8988T (cell line): ENCODE data around the gene MFSD12.
"Not testable (repeated sequence)": the region's sequence is repeated elsewhere in the genome, so short reads cannot be mapped to it uniquely, and the experiment has no call there.

Experiments used
- DNase-seq: peaks from one replicate; pipeline ENCODE4 v3.0.0; 2011

Gene MFSD12

DNA sequence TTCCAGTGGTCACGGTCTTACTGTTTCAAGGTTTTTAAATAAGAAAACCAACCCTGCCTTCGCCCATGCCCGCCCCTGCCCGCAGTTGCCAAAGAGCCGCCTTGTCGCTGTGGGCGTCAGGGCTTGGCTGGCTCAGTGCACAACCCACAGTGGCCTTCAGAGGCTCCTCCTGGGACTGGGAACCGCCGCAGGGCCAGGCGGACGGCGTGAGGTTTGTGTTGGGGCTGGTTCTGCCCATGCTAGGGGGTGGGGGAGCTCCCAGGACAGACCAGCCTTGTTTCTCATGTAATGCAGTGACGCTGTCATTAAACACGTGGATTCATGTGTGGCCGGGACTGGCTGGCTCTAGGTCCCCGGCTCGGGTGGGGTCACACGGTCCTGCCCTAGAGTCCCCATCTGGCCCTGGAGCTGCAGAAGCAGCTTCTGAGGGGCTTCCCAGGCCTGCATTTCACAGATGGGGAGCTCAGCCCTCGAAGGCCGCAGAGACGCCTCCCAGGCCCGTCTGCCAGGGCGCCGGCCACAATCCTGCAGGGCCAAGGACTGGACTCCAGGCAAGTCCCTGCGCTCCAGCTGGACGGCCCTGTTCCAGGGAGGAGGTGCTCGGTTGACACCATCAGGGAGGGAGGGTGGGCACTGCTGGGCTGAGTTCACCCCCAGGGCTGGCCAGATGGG is 20.8 kb downstream of the MFSD12 start:
- DNase-seq, result no peak

DNA sequence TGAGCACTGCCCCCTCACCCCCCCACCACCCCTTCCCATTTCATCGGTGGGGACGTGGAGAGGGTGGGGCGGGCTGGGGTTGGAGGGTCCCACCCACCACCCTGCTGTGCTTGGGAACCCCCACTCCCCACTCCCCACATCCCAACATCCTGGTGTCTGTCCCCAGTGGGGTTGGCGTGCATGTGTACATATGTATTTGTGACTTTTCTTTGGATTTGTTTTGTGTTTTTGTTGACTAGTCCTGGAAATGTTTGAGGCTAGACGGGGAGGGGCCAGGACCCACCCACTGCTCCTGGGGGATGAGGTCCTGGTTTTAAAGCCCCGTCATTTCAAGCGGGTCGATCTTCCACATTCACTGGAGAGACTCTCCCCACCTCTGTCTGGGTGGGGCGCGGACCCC is 21.4 kb downstream of the MFSD12 start:
- no peak for DNase-seq

DNA sequence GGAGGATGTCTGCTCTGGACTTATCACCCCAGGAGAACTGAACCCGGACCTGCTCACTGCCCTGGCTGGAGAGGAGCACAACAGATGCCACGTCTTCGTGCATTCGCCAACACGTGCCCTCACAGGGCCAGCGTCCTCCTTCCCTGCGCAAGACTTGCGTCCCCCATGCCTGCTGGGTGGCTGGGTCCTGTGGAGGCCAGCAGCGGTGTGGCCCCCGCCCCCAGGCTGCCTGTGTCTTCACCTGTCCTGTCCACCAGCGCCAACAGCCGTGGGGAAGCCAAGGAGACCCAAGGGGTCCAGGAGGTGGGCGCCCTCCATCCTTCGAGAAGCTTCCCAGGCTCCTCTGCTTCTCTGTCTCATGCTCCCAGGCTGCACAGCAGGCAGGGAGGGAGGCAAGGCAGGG is 21.8 kb downstream of the MFSD12 start:
- no peak for DNase-seq

DNA sequence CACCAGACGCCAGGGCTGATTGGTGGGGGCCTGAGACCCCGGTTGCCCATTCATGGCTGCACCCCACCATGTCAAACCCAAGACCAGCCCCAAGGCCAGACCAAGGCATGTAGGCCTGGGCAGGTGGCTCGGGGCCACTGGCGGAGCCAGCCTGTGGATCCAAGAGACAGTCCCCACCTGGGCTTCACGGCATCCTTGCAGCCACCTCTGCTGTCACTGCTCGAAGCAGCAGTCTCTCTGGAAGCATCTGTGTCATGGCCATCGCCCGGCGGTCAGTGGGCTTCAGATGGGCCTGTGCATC is 22.2 kb downstream of the MFSD12 start:
- DNase-seq, result no peak

DNA sequence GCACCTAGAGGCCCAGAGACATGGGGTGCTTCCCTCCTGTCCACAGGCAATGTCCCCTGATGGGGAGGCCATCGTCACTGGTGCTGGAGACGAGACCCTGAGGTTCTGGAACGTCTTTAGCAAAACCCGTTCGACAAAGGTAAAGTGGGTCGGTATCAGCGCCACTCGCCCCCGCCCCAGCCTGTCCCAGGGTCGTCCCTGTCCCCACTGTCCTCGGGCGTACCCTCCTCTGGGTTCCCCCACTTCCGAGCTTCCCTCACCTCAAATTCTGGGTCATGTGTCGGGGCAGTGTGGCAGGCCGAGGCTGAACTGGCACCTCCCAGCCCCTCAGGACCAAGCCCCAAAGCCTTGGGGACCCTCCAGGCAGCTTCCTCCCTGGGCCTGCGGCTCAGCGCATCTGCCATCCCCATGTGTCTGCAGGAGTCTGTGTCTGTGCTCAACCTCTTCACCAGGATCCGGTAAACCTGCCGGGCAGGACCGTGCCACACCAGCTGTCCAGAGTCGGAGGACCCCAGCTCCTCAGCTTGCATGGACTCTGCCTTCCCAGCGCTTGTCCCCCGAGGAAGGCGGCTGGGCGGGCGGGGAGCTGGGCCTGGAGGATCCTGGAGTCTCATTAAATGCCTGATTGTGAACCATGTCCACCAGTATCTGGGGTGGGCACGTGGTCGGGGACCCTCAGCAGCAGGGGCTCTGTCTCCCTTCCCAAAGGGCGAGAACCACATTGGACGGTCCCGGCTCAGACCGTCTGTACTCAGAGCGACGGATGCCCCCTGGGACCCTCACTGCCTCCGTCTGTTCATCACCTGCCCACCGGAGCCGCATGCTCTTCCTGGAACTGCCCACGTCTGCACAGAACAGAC is 22.8 kb downstream of the MFSD12 start:
- DNase-seq, result no peak

DNA sequence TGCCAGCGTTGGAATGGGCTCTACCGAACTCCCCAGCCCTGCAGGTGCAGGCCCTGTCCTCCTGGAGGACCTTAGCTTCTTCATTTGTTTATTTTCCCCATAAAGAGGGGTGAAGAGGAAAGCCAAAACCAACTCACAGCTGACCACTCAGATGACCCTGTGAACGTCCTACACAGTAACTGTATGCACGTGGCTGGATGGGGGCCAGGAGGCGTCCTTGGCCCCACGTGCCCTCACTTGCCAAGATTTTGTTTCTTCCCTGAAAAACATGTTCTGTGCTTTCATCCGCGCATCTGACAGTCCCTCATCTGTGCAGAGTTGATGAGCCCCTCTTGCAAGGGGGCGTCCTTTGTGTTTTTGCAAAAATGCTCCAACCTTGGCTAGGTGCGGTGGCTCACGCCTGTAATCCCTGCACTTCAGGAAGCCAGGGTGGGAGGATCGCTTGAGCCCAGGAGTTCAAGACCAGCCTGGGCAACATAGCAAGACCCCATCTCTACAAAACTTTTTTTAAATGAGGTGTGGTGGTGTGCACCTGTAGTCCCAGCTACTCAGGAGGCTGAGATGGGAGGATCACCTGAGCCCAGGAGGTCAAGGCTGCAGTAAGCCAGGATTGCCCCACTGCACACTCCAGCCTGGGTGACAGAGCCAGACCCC is 23.7 kb downstream of the MFSD12 start:
- no peak for DNase-seq

GRCh38 chr19:3533033-3533432 is 24.4 kb downstream of the MFSD12 start:
- DNase-seq, result no peak

DNA sequence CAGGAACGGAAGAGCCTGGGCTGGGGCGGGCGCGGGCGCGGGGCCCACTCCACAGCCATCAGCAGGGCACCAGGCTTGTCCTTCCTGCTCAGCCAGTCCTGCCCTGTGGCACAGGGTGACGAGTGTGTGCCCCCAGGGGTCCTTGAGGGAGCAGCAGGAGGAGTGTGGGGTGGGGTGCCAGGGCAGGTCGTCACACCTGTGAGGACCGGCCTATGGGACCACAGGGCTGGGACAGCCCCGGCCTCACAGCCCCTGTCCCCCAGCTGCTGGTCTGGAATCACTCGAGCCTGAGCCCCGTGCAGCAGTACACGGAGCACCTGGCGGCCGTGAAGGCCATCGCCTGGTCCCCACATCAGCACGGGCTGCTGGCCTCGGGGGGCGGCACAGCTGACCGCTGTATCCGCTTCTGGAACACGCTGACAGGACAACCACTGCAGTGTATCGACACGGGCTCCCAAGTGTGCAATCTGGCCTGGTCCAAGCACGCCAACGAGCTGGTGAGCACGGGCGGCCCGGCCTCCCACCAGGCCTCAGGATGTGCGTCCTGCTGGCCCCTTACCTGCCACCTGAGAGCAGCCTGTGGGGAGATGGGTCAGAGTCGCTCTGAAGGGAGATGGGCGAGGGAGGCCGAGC is 25.1 kb downstream of the MFSD12 start:
- DNase-seq, result no peak

- no peak for DNase-seq
These were observed 25.7 kb downstream of the MFSD12 start for GRCh38 chr19:3531716-3532115.

- DNase-seq, result no peak
These were observed 27.0 kb downstream of the MFSD12 start for GRCh38 chr19:3530389-3530788.

DNA sequence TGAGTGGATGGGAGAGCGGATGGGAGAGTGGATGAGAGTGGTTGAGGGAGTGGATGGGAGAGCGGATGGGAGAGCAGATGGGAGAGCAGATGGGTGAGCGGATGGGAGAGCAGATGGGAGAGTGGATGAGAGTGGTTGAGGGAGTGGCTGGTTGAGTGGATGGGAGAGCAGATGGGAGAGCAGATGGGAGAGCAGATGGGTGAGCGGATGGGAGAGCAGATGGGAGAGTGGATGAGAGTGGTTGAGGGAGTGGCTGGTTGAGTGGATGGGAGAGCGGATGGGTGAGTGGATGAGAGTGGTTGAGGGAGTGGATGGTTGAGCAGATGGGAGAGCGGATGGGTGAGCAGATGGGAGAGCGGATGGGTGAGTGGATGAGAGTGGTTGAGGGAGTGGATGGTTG is 28.1 kb downstream of the MFSD12 start:
- DNase-seq, result not testable (repeated sequence)

- no peak for DNase-seq
These were observed 28.7 kb downstream of the MFSD12 start for GRCh38 chr19:3528539-3529211.

DNA sequence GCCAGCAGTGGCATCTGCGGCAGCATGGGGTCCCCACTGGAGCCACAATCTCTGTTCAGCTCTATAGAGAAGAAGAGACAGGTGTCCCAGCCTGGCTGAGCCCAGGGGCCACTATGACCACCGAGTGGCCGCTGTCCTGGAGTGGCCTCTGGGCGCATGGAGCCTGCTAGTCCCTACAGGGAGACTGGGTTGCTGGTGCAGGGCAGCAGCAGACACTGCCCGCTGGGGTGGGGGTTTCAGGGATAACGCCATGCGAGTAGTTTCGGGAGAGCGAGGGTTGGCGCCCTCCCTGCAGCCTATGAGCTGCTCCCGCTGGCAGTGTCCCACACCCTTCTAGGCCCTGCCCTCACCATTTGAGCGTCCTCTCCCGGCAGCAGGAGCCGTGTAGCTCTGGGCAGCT is 29.3 kb downstream of the MFSD12 start:
- DNase-seq, result no peak

- no peak for DNase-seq
These were observed 30.0 kb downstream of the MFSD12 start for GRCh38 chr19:3527238-3527910.

DNA sequence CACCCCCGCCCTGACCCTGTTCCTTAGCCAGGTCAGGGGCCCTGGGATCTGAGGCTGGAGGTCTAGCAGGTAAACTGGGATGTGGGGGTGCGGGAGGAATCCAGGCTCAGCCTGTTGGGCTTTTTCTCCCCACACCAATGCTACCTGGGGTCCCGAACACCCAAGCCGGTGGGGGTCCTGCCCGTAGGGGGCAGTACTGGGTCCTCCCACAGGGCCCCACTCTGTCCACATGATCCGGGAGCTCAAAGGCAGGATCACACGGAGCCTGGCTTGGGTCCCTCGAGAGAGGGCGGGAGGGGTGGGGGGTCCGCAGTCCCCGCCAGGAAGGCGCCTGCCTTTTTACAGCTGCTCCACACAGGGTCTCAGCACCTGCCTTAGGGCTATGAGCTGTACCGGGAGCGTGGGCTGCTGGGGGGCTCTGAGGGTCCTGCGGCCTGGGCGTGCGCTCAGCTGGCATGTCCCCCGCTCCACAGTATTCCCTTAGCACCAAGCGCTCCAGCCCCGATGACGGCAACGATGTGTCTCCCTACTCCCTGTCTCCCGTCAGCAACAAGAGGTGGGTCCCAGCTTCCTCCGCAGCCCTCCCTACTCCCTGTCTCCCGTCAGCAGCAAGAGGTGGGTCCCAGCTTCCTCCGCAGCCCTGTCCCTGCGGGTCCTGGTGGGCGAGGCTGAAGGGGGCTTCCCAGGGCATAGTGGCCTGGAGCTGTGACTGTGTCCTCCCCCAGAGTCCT is 30.7 kb downstream of the MFSD12 start:
- DNase-seq, result no peak

DNA sequence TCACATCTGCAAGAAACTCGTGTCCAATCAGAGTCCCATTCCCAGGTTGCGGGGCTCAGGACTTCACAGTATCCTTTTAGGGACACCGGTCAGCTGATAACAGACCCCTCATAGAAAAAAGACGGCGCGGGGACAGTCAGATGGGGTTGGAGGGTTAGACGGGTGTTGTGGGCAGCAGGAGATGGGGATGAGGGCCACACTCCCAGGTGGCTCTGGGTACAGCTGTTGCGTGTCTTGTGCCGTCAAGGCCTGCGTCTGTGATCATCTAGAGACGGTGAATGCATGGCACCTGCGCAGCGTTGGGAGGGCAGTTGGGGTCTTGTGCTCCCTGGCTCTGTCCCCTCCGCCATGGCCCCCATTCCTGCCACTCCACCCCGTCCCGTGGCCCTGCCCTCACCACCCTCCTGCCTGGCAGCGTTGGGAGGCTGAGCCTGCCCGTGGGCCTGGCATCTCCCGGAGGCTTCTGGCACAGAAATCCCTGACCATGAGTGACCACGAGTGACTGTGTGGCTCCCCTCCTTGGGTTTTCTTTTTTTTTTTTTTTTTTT is 32.4 kb downstream of the MFSD12 start:
- DNase-seq, result no peak

- no peak for DNase-seq
These were observed 33.1 kb downstream of the MFSD12 start for GRCh38 chr19:3524078-3524842.

GRCh38 chr19:3523361-3524077 is 33.9 kb downstream of the MFSD12 start:
- DNase-seq, result no peak

- DNase-seq, result no peak
These were observed 34.7 kb downstream of the MFSD12 start for GRCh38 chr19:3522421-3523360.
